ENCODE data around the gene RUFY3. TPM values are rescaled to one million over a fixed set of nuclear protein-coding genes. Genes with fewer than 3 reads are reported as not detected.

RUFY3 gene
- total and polyA plus RNA-seq, 9 of the 15 experiments (the other 6 are each of a cell fraction or from before 2014, with no cell fraction given) = 4.2 to 31.1 (median 21.5) TPM

DNA sequence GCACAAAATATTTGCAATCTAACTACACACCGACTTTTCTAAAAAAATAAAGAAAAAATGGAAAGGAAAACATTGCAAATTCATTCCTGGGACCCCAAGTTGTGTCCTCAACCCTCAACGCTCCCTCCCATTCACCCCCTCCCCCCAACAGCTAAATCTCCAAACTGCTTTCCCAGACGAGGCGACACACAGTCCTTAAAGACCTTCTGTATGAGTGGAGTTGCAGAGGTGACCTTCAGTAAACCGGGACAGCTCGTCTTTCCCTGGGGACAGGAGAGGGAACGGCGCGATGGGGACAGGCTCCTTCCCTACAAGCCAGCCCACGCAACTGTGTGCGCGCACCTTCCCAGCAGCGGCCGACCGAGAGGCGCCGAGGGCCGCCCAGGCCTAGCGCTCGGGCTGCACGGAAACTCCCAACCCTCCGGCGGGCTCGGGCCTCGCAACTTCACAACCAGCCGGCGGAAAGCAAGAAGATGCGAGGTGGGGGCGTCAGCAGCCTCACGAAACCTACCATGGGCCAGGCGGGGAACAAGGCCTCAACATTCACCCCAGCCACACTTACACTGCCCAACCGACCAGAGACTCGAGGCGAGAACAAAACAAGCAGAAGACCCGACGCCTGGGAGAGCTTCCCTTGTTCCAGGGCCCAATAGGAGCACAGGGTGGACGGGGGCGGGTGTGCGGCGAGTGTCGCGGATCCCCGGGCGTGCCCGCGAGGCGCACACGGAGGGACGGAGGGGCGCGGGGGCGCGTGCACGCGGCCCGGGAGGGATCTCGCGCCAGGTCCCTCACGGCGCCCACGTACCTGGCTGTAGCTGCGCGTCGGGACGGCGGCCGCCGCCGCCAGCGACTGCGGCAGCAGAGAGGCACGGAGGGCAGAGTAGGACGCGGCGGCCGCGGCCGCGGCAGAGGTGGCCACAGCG lies 117.2 kb downstream of the RUFY3 start (continued):
- no peak for TF ChIP-seq ZNF384 (IDR thresholded peaks at IDR 0.05; ENCODE audit: low read depth, low read length)
- TF ChIP-seq, protein P1, sequence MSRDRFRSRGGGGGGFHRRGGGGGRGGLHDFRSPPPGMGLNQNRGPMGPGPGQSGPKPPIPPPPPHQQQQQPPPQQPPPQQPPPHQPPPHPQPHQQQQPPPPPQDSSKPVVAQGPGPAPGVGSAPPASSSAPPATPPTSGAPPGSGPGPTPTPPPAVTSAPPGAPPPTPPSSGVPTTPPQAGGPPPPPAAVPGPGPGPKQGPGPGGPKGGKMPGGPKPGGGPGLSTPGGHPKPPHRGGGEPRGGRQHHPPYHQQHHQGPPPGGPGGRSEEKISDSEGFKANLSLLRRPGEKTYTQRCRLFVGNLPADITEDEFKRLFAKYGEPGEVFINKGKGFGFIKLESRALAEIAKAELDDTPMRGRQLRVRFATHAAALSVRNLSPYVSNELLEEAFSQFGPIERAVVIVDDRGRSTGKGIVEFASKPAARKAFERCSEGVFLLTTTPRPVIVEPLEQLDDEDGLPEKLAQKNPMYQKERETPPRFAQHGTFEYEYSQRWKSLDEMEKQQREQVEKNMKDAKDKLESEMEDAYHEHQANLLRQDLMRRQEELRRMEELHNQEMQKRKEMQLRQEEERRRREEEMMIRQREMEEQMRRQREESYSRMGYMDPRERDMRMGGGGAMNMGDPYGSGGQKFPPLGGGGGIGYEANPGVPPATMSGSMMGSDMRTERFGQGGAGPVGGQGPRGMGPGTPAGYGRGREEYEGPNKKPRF (IDR thresholded peaks at IDR 0.05; ENCODE audit: low read depth, low read length) = no peak
- TF ChIP-seq ZNF347 (CRISPR knock-in tag; IDR thresholded peaks at IDR 0.05; ENCODE audit: low read depth) = no peak
- TF ChIP-seq ESRRA (IDR thresholded peaks at IDR 0.05; ENCODE audit: borderline replicate concordance, low read depth) = peak; percentile 89
- no peak for TF ChIP-seq NFXL1 (CRISPR knock-in tag; IDR thresholded peaks at IDR 0.05)
- TF ChIP-seq ZNF395 (CRISPR knock-in tag; IDR thresholded peaks at IDR 0.05) = no peak
- TF ChIP-seq ZNF778 (CRISPR knock-in tag; IDR thresholded peaks at IDR 0.05) = no peak
- no peak for TF ChIP-seq HINFP (tag; conservative IDR thresholded peaks at IDR 0.05; ENCODE audit: low read depth)
- TF ChIP-seq IRF1 (CRISPR knock-in tag; IDR thresholded peaks at IDR 0.05; ENCODE audit: borderline replicate concordance) = no peak
- TF ChIP-seq ZNF583 (CRISPR knock-in tag; IDR thresholded peaks at IDR 0.05) = no peak
- no peak for TF ChIP-seq SRSF3 (IDR thresholded peaks at IDR 0.05; ENCODE audit: insufficient read depth, low read length)
- no peak for TF ChIP-seq POU5F1 (IDR thresholded peaks at IDR 0.05; ENCODE audit: borderline replicate concordance, low read depth, low read length, partially characterized antibody)
- TF ChIP-seq HDAC6 (IDR thresholded peaks at IDR 0.05; ENCODE audit: low read depth, low read length) = no peak
- TF ChIP-seq RUNX1 (IDR thresholded peaks at IDR 0.05; ENCODE audit: low read depth) = no peak
- no peak; the same call in 1 of the 2 replicates for TF ChIP-seq PHF8 (IDR thresholded peaks at IDR 0.05; ENCODE audit: borderline replicate concordance, low read length)
- peak; percentile 17; the same call in 1 of the 2 replicates for TF ChIP-seq CBX1 (IDR thresholded peaks at IDR 0.05; ENCODE audit: low read depth)
- TF ChIP-seq, protein P2, sequence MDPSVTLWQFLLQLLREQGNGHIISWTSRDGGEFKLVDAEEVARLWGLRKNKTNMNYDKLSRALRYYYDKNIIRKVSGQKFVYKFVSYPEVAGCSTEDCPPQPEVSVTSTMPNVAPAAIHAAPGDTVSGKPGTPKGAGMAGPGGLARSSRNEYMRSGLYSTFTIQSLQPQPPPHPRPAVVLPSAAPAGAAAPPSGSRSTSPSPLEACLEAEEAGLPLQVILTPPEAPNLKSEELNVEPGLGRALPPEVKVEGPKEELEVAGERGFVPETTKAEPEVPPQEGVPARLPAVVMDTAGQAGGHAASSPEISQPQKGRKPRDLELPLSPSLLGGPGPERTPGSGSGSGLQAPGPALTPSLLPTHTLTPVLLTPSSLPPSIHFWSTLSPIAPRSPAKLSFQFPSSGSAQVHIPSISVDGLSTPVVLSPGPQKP (CRISPR knock-in tag; IDR thresholded peaks at IDR 0.05) = no peak
- no peak for TF ChIP-seq TCF7 (IDR thresholded peaks at IDR 0.05; ENCODE audit: borderline replicate concordance)
- no peak; the same call in 1 of the 2 replicates for TF ChIP-seq RB1 (IDR thresholded peaks at IDR 0.05; ENCODE audit: low read depth)
- TF ChIP-seq MXI1 (IDR thresholded peaks at IDR 0.05; ENCODE audit: low read depth, low read length) = no peak
- TF ChIP-seq DPF2 (IDR thresholded peaks at IDR 0.05) = no peak

Measured in K562 (cell line).